Esophagus squamous epithelium (tissue), 5 donors: ENCODE results near the gene CEPT1. TPM values are rescaled to one million over a fixed set of nuclear protein-coding genes. Genes with fewer than 3 reads are reported as not detected.

Source experiments
- DNase-seq: peaks from one replicate; lab custom pipeline; 2025; lab: John Stamatoyannopoulos, UW
- H3K27ac ChIP-seq, 4 donors: fragments of 200-600 bp; sonication (generic); one replicate each; pipeline ENCODE4 v1.5.1; 2016 to 2019; ENCODE audit warnings: mild to moderate bottlenecking in 1 of 4
- H3K27me3 ChIP-seq, 4 donors: fragments of 200-600 bp; sonication (generic); 1 replicate in 3 of 4; 2 replicates in 1 of 4; pipeline versions ENCODE4 v1.5.1 to v1.6.0; 2017 to 2021; ENCODE audit warnings: antibody characterized with exemption in 1 of 4
- H3K36me3 ChIP-seq, 3 donors: fragments of 200-600 bp; sonication (generic); one replicate each; pipeline ENCODE4 v1.5.1; 2016 to 2019
- H3K4me1 ChIP-seq, 3 donors: fragments of 200-600 bp; sonication (generic); one replicate each; pipeline ENCODE4 v1.5.1; 2017 to 2019
- H3K4me3 ChIP-seq, 4 donors: fragments of 200-600 bp; sonication (generic); 1 replicate in 3 of 4; 2 replicates in 1 of 4; pipeline ENCODE4 v1.5.1; 2016 to 2019; ENCODE audit warnings: mild to moderate bottlenecking in 2 of 4, moderate library complexity in 1 of 4
- H3K9me3 ChIP-seq, 3 donors: fragments of 200-600 bp; sonication (generic); one replicate each; pipeline ENCODE4 v1.5.1; 2016 to 2019
- CTCF ChIP-seq, 6 experiments: fragments of 450-650 bp in 4 of 6; fragments of 200-600 bp in 2 of 6; sonication (generic) in 2 of 6; IDR thresholded peaks; one replicate each; pipeline ENCODE4 v1.5.1; 2016 to 2019; ENCODE audit warnings: antibody characterized with exemption in 6 of 6, mild to moderate bottlenecking in 4 of 6, moderate library complexity in 4 of 6
- POLR2A ChIP-seq, 4 donors: fragments of 450-650 bp; IDR thresholded peaks; one replicate each; pipeline ENCODE4 v1.6.1; 2017; ENCODE audit warnings: antibody characterized with exemption in 4 of 4, mild to moderate bottlenecking in 4 of 4, moderate library complexity in 3 of 4
- WGBS, 2 donors: methylation state at CpG; one replicate each; pipeline ENCODE4 v1.1.5; 2018; 5-methylcytosine and 5-hydroxymethylcytosine counted together
- intact Hi-C: fragments of 100-400 bp; cut with DNase I; formaldehyde crosslinking; loops from one replicate; pipeline ENCODE4 v1.15.0; 2022
- total RNA-seq, 4 donors: library from RNA; depleted of rRNA; stranded (reverse); fragments of >200 nt; gene quantifications; one replicate each; pipeline ENCODE4 v1.1.0, GENCODE V29; 2016
- donor health status: DM: yes; HTN: yes; CAD: no.

The CEPT1 gene
- total RNA-seq, 4 donors from 2014 or later, result 21.4 to 32.4 (median 26.8) TPM

GRCh38 chr1:111104981-111105380 lies 35.0 kb upstream of the CEPT1 start:
- intact Hi-C loops, result no loop called here
- Histone ChIP-seq H3K9me3 (peaks cover 0 to 29% (median 7%) of the 10 kb centered on the region in 3 donors), H3K27ac (no peak overlapping the region), H3K27me3 (no peaks in the 10 kb centered on the region), H3K36me3 (no peaks in the 10 kb centered on the region), H3K4me3 (no peak overlapping the region), H3K4me1 (no peaks in the 10 kb centered on the region)
- WGBS, 2 donors, result 89 to 91% methylated on average over 2 of the region's 2 CpGs
- DNase-seq, result no peak
- TF ChIP-seq CTCF (IDR thresholded peaks at IDR 0.05) (no peak), POLR2A (IDR thresholded peaks at IDR 0.05) (no peak)

GRCh38 chr1:111110197-111110899 lies 29.7 kb upstream of the CEPT1 start:
- intact Hi-C loops, result no loop called here
- no peak for DNase-seq
- no peak for TF ChIP-seq CTCF (IDR thresholded peaks at IDR 0.05)
- no peak for TF ChIP-seq POLR2A (IDR thresholded peaks at IDR 0.05)
- no peaks in the 10 kb centered on the region for H3K4me1 ChIP-seq
- no peaks in the 10 kb centered on the region for H3K27me3 ChIP-seq
- H3K27ac ChIP-seq, result no peak overlapping the region
- peaks cover 0 to 23% (median 3%) of the 10 kb centered on the region in 3 donors for H3K9me3 ChIP-seq
- H3K36me3 ChIP-seq, result peaks cover 0 to 15% (median 0%) of the 10 kb centered on the region in 3 donors
- WGBS, 2 donors, result 80 to 92% methylated on average over 1 of the region's 1 CpG
- H3K4me3 ChIP-seq, result no peak overlapping the region

GRCh38 chr1:111116496-111116895 lies 23.5 kb upstream of the CEPT1 start:
- H3K4me1 ChIP-seq, result no peaks in the 10 kb centered on the region
- H3K27ac ChIP-seq, result no peak overlapping the region
- no peaks in the 10 kb centered on the region for H3K27me3 ChIP-seq
- intact Hi-C loops, result no loop called here
- no peaks in the 10 kb centered on the region for H3K9me3 ChIP-seq
- peaks cover 0 to 63% (median 0%) of the 10 kb centered on the region in 3 donors for H3K36me3 ChIP-seq
- 94% methylated on average over 2 of the region's 2 CpGs for WGBS, 2 donors
- no peak for TF ChIP-seq POLR2A (IDR thresholded peaks at IDR 0.05)
- no peak for TF ChIP-seq CTCF (IDR thresholded peaks at IDR 0.05)
- no peak overlapping the region for H3K4me3 ChIP-seq
- DNase-seq, result no peak

- TF ChIP-seq CTCF (IDR thresholded peaks at IDR 0.05) (no peak), POLR2A (IDR thresholded peaks at IDR 0.05) (no peak)
- no peak for DNase-seq
- intact Hi-C loops, result no loop called here
- Histone ChIP-seq H3K27ac (no peak overlapping the region), H3K4me3 (no peak overlapping the region), H3K9me3 (no peaks in the 10 kb centered on the region), H3K27me3 (no peaks in the 10 kb centered on the region), H3K36me3 (peaks cover 7 to 83% (median 8%) of the 10 kb centered on the region in 3 donors), H3K4me1 (no peaks in the 10 kb centered on the region)
- WGBS, 2 donors, result 100% methylated on average over 1 of the region's 1 CpG
These were observed 13.7 kb upstream of the CEPT1 start for GRCh38 chr1:111126354-111126753.

DNA sequence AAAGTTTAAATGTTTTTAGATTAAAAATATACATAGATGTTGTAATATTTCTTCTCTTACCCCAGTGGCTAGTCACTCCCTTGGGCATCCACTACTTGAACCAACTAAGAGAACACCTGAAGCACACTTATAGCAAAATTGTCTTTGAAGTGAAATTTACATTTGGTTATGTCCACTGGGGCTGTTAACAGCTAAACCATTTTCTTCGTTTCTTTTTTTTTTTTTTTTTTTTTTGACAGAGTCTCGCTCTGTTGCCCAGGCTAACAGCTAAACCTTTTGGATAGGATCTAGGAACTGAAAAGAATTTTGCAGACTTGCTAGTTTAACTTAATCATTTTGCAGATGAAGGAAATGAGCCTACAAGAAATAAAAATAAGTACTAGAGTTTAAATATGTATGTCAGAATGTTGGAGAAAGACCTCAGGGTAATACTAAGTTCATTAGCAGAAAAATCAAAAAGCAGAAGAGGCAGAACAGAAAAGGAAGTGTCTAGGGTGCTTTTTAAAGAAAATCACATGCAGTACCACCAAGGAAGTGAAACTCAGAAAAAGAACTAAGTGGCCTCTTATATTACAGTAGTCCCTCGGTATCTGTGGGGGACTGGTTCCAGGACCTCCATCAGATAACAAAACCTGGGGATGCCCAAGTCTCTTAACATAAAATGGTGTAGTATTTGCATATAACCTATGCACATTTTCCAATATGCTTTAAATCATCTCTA lies 11.9 kb upstream of the CEPT1 start:
- DNase-seq, result no peak

More for the DNA sequence above, 11.9 kb upstream of the CEPT1 start:
- H3K27me3 ChIP-seq, result no peaks in the 10 kb centered on the region
- no peak overlapping the region for H3K4me3 ChIP-seq
- H3K9me3 ChIP-seq, result no peaks in the 10 kb centered on the region
- H3K27ac ChIP-seq, result no peak overlapping the region
- WGBS, 2 donors, result 78 to 86% methylated on average over 3 of the region's 3 CpGs
- no peaks in the 10 kb centered on the region for H3K4me1 ChIP-seq
- H3K36me3 ChIP-seq, result peaks cover 7 to 82% (median 8%) of the 10 kb centered on the region in 3 donors
- intact Hi-C loops, result no loop called here
- TF ChIP-seq POLR2A (IDR thresholded peaks at IDR 0.05), result no peak
- no peak for TF ChIP-seq CTCF (IDR thresholded peaks at IDR 0.05)
